SK-N-SH (cell line): ENCODE data around the gene S100A16. TPM values are rescaled to one million over a fixed set of nuclear protein-coding genes. Genes with fewer than 3 reads are reported as not detected.

Experiments
- CTCF ChIA-PET: fragments of 300-600, 350-600 bp; formaldehyde crosslinking; extraction: SDS; loops from one replicate; lab custom pipeline; 2021; lab: Yijun Ruan, JAX
- POLR2A ChIA-PET: fragments of 350-600 bp; sonication (Branson Sonifier 250); formaldehyde crosslinking; extraction: SDS; loops from one replicate; lab custom pipeline; 2020; ENCODE audit warnings: antibody characterized with exemption, inconsistent platforms; lab: Yijun Ruan, JAX
- DNase-seq: peaks from one replicate; pipeline ENCODE4 v3.0.0; 2012
- H2AFZ ChIP-seq: fragments of 200-600 bp; sonication (generic); 2 replicates; pipeline ENCODE4 v1.8.1; 2016; ENCODE audit warnings: antibody characterized with exemption, mild to moderate bottlenecking, low read depth
- H3F3A ChIP-seq: fragments of 200-600 bp; sonication (generic); replicated peaks from 2 replicates; pipeline ENCODE3; 2016; ENCODE audit warnings: antibody characterized with exemption, mild to moderate bottlenecking; ENCODE audit not compliant: insufficient read depth
- H3K27ac ChIP-seq, 2 experiments: fragments of 200-500 bp in 1 of 2; fragments of 200-600 bp in 1 of 2; sonication (Bioruptor generic) in 1 of 2; sonication (generic), shearing (Covaris generic) in 1 of 2; 2 replicates each; pipeline versions ENCODE4 v1.5.1 to v1.6.1; 2014 to 2016; ENCODE audit warnings: low read depth in 2 of 2, inconsistent platforms in 1 of 2, low read length in 1 of 2, mild to moderate bottlenecking in 1 of 2, mixed read lengths in 1 of 2
- H3K27me3 ChIP-seq: fragments of 200-600 bp; sonication (generic), shearing (Covaris generic); 2 replicates; pipeline ENCODE4 v1.6.1; 2016; ENCODE audit warnings: mixed run types; ENCODE audit not compliant: insufficient read depth
- H3K36me3 ChIP-seq, 2 experiments: fragments of 200-500 bp in 1 of 2; fragments of 200-600 bp in 1 of 2; sonication (Bioruptor generic) in 1 of 2; sonication (generic) in 1 of 2; replicated peaks in 1 of 2; 2 replicates each; pipeline versions ENCODE3 to v1.5.1; 2014 to 2016; ENCODE audit warnings: low read length in 1 of 2, mild to moderate bottlenecking in 1 of 2; ENCODE audit not compliant: insufficient read depth in 2 of 2, control insufficient read depth in 1 of 2
- H3K4me1 ChIP-seq, 2 experiments: fragments of 200-500 bp in 1 of 2; fragments of 200-600 bp in 1 of 2; sonication (Bioruptor generic) in 1 of 2; sonication (generic), shearing (Covaris generic) in 1 of 2; 2 replicates each; pipeline versions ENCODE4 v1.5.1 to v1.6.1; 2014 to 2016; ENCODE audit warnings: low read depth in 1 of 2, low read length in 1 of 2, mixed run types in 1 of 2; ENCODE audit not compliant: insufficient read depth in 2 of 2, control insufficient read depth in 1 of 2
- H3K4me2 ChIP-seq: fragments of 200-600 bp; sonication (generic), shearing (Covaris generic); 2 replicates; pipeline ENCODE4 v1.6.1; 2017; ENCODE audit warnings: mixed run types
- H3K4me3 ChIP-seq, 2 experiments: fragments of 200-500 bp in 1 of 2; fragments of 200-600 bp in 1 of 2; sonication (Bioruptor generic) in 1 of 2; sonication (generic), shearing (Covaris generic) in 1 of 2; 2 replicates each; pipeline versions ENCODE4 v1.5.1 to v1.8.1; 2014 to 2016; ENCODE audit warnings: low read depth in 2 of 2, inconsistent platforms in 1 of 2, low read length in 1 of 2, mild to moderate bottlenecking in 1 of 2, mixed read lengths in 1 of 2, moderate library complexity in 1 of 2
- H3K79me2 ChIP-seq: fragments of 200-600 bp; sonication (generic); 2 replicates; pipeline ENCODE4 v1.8.1; 2017; ENCODE audit warnings: mild to moderate bottlenecking; ENCODE audit not compliant: insufficient read depth
- H3K9ac ChIP-seq: fragments of 200-600 bp; sonication (generic); 2 replicates; pipeline ENCODE4 v1.6.1; 2017; ENCODE audit warnings: mixed run types
- H3K9me2 ChIP-seq: fragments of 200-600 bp; sonication (generic); 2 replicates; pipeline ENCODE4 v1.6.1; 2017; ENCODE audit warnings: mixed run types
- H3K9me3 ChIP-seq: fragments of 200-600 bp; sonication (generic); 2 replicates; pipeline ENCODE4 v1.6.1; 2017; ENCODE audit warnings: mixed run types, mild to moderate bottlenecking, moderate library complexity
- H4K20me1 ChIP-seq: fragments of 200-600 bp; sonication (generic); 2 replicates; pipeline ENCODE4 v1.6.1; 2017; ENCODE audit warnings: mild to moderate bottlenecking, mixed run types; ENCODE audit not compliant: insufficient read depth
- FOSL2 ChIP-seq: IDR thresholded peaks from 2 replicates; pipeline ENCODE4 v1.4.0; 2012; ENCODE audit warnings: low read depth, mild to moderate bottlenecking, moderate library complexity, borderline replicate concordance
- POLR2AphosphoS5 ChIP-seq: IDR thresholded peaks from 2 replicates; pipeline ENCODE4 v1.6.1; 2012; ENCODE audit warnings: low read depth, low read length
- RAD21 ChIP-seq: IDR thresholded peaks from 2 replicates; pipeline ENCODE4 v1.6.1; 2012; ENCODE audit warnings: mild to moderate bottlenecking, low read length
- RFX5 ChIP-seq: IDR thresholded peaks from 2 replicates; pipeline ENCODE4 v1.6.1; 2012; ENCODE audit warnings: mild to moderate bottlenecking, improper control_type of control experiment, low read length
- SIN3A ChIP-seq: IDR thresholded peaks from 2 replicates; pipeline ENCODE4 v1.6.1; 2012; ENCODE audit warnings: low read depth, mild to moderate bottlenecking, low read length, moderate library complexity, borderline replicate concordance
- SMC3 ChIP-seq: IDR thresholded peaks from 2 replicates; pipeline ENCODE4 v1.6.1; 2012; ENCODE audit warnings: low read depth, low read length, improper control_type of control experiment
- WGBS: methylation state at CpG from one replicate; pipeline ENCODE4 v1.1.6; 2017; ENCODE audit warnings: low lambda C conversion rate; 5-methylcytosine and 5-hydroxymethylcytosine counted together
- polyA plus RNA-seq, 3 experiments: library from polyadenylated mRNA; depleted of rRNA; stranded (reverse); fragments of >200 nt; gene quantifications; 2 replicates each; pipeline ENCODE4 v1.2.3, GENCODE V29; 2012
- TF ChIP-seq, protein P1 (sequence below): IDR thresholded peaks from 2 replicates; pipeline ENCODE4 v1.6.1; 2012; ENCODE audit warnings: mild to moderate bottlenecking, low read depth, low read length, moderate library complexity
- TF ChIP-seq, protein P2 (sequence below): IDR thresholded peaks from 2 replicates; pipeline ENCODE4; 2012
- TF ChIP-seq, protein P3 (sequence below): fragments of 200-600 bp; sonication (generic); IDR thresholded peaks from 2 replicates; pipeline ENCODE4 v1.6.1; 2017; ENCODE audit warnings: antibody characterized with exemption, mild to moderate bottlenecking, moderate library complexity

The S100A16 gene
- polyA plus RNA-seq, 1 of the 3 experiments (the other 2 are of a cell fraction) = 512 TPM

DNA sequence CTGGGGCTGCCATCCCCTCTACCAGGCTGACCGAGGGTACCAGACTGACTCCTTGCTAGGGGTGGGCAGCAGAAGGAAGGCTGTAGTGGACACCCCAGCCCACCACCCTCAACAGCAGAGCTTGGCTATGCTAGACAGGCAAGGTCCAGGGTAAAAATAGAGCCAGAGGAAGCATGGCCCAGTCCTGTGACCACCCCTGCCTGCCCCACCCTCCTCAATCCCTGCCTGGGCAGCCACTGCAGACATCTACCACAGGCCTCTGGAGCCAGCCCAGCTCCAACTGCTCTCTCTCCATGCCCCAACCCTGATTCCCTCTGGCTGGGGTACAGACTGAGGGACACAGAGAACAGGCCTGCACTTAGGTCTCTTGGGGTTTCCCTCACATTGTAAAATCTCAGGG is 17.0 kb upstream of the S100A16 start (continued):
- TF ChIP-seq, protein P1, sequence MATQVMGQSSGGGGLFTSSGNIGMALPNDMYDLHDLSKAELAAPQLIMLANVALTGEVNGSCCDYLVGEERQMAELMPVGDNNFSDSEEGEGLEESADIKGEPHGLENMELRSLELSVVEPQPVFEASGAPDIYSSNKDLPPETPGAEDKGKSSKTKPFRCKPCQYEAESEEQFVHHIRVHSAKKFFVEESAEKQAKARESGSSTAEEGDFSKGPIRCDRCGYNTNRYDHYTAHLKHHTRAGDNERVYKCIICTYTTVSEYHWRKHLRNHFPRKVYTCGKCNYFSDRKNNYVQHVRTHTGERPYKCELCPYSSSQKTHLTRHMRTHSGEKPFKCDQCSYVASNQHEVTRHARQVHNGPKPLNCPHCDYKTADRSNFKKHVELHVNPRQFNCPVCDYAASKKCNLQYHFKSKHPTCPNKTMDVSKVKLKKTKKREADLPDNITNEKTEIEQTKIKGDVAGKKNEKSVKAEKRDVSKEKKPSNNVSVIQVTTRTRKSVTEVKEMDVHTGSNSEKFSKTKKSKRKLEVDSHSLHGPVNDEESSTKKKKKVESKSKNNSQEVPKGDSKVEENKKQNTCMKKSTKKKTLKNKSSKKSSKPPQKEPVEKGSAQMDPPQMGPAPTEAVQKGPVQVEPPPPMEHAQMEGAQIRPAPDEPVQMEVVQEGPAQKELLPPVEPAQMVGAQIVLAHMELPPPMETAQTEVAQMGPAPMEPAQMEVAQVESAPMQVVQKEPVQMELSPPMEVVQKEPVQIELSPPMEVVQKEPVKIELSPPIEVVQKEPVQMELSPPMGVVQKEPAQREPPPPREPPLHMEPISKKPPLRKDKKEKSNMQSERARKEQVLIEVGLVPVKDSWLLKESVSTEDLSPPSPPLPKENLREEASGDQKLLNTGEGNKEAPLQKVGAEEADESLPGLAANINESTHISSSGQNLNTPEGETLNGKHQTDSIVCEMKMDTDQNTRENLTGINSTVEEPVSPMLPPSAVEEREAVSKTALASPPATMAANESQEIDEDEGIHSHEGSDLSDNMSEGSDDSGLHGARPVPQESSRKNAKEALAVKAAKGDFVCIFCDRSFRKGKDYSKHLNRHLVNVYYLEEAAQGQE = no peak

DNA sequence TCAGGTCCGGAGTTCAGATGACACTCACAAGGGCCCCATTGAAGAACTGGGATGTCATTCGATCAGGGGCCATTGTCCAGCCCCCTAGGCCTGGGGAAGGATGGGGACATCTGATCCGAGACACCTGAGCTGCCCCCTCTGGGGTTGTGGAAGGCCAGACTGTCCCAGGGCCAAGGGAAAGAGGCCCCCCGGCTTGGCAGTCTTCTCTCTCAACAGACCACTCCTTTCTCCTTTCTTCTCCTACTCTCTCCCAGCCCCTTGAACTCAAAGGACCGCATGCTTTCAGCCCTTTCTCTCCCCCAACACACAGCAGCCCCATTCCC is 16.4 kb upstream of the S100A16 start:
- 81% methylated on average over 3 of the region's 5 CpGs for WGBS
- no peak for DNase-seq
- H3F3A ChIP-seq = peaks cover 11% of the 10 kb centered on the region
- no peak overlapping the region for H3K9ac ChIP-seq
- H4K20me1 ChIP-seq = no peaks in the 10 kb centered on the region
- H2AFZ ChIP-seq = no peak overlapping the region
- H3K36me3 ChIP-seq = no peaks in the 10 kb centered on the region
- no peak overlapping the region for H3K4me3 ChIP-seq
- no peak overlapping the region for H3K27ac ChIP-seq
- TF ChIP-seq, protein P2, sequence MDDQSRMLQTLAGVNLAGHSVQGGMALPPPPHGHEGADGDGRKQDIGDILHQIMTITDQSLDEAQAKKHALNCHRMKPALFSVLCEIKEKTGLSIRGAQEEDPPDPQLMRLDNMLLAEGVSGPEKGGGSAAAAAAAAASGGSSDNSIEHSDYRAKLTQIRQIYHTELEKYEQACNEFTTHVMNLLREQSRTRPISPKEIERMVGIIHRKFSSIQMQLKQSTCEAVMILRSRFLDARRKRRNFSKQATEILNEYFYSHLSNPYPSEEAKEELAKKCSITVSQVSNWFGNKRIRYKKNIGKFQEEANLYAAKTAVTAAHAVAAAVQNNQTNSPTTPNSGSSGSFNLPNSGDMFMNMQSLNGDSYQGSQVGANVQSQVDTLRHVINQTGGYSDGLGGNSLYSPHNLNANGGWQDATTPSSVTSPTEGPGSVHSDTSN = no peak
- TF ChIP-seq RAD21 = no peak
- TF ChIP-seq POLR2AphosphoS5 = no peak
- TF ChIP-seq, protein P1 = no peak
- TF ChIP-seq FOSL2 = no peak
- TF ChIP-seq, protein P3, sequence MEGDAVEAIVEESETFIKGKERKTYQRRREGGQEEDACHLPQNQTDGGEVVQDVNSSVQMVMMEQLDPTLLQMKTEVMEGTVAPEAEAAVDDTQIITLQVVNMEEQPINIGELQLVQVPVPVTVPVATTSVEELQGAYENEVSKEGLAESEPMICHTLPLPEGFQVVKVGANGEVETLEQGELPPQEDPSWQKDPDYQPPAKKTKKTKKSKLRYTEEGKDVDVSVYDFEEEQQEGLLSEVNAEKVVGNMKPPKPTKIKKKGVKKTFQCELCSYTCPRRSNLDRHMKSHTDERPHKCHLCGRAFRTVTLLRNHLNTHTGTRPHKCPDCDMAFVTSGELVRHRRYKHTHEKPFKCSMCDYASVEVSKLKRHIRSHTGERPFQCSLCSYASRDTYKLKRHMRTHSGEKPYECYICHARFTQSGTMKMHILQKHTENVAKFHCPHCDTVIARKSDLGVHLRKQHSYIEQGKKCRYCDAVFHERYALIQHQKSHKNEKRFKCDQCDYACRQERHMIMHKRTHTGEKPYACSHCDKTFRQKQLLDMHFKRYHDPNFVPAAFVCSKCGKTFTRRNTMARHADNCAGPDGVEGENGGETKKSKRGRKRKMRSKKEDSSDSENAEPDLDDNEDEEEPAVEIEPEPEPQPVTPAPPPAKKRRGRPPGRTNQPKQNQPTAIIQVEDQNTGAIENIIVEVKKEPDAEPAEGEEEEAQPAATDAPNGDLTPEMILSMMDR = no peak
- no peak for TF ChIP-seq SMC3
- TF ChIP-seq SIN3A = no peak
- no peak for TF ChIP-seq RFX5
- H3K9me3 ChIP-seq = no peaks in the 10 kb centered on the region
- peaks cover 7% of the 10 kb centered on the region; the same call in 1 of the 2 replicates for H3K79me2 ChIP-seq
- peaks cover 10 to 11% of the 10 kb centered on the region in 2 experiments; a peak in 2 of 4 replicates for H3K4me1 ChIP-seq
- ChIA-PET POLR2A (no interaction called here), CTCF (interaction anchor here (3.8 to 8.3 kb wide), 2 partner anchors 13 to 118 kb away, joined by 13 to 62 read pairs; partner anchors contain the start of genes S100A14 and S100A16)
- H3K4me2 ChIP-seq = no peak overlapping the region
- H3K9me2 ChIP-seq = no peaks in the 10 kb centered on the region
- H3K27me3 ChIP-seq = no peaks in the 10 kb centered on the region
